Prostate gland (tissue), 2 donors: ENCODE results near the gene ACTN1. TPM values are rescaled to one million over a fixed set of nuclear protein-coding genes. Genes with fewer than 3 reads are reported as not detected.
"Not testable (repeated sequence)": the region's sequence is repeated elsewhere in the genome, so short reads cannot be mapped to it uniquely, and the experiment has no call there.

Experiments used
- DNase-seq: peaks from one replicate; pipeline ENCODE4 v3.0.0-alpha.2; 2019; ENCODE audit warnings: low spot score
- H3K27ac ChIP-seq, 2 donors: fragments of 200-600 bp; sonication (generic); 2 replicates each; pipeline ENCODE4 v1.5.1; 2017 to 2019
- H3K27me3 ChIP-seq: fragments of 200-600 bp; sonication (generic); replicated peaks from 2 replicates; pipeline ENCODE4 v1.5.1; 2019; ENCODE audit not compliant: insufficient read depth
- H3K36me3 ChIP-seq, 2 donors: fragments of 200-600 bp; sonication (generic); 1 replicate in 1 of 2; 2 replicates in 1 of 2; pipeline versions ENCODE4 v1.5.1 to v1.8.1; 2017 to 2019
- H3K4me1 ChIP-seq: fragments of 200-600 bp; sonication (generic); replicated peaks from 2 replicates; pipeline ENCODE4 v1.5.1; 2019
- H3K4me3 ChIP-seq, 2 donors: fragments of 200-600 bp; sonication (generic); 2 replicates each; pipeline ENCODE4 v1.5.1; 2017 to 2019
- H3K9me3 ChIP-seq: fragments of 200-600 bp; sonication (generic); 2 replicates; pipeline ENCODE4 v1.5.1; 2017
- CTCF ChIP-seq, 4 experiments: fragments of 200-600 bp in 2 of 4; fragments of 450-650 bp in 2 of 4; sonication (generic) in 2 of 4; IDR thresholded peaks; 1 replicate in 3 of 4; 2 replicates in 1 of 4; pipeline ENCODE4 v1.5.1; 2016 to 2019; ENCODE audit warnings: antibody characterized with exemption in 4 of 4, mild to moderate bottlenecking in 2 of 4, moderate library complexity in 2 of 4
- POLR2A ChIP-seq: fragments of 450-650 bp; IDR thresholded peaks from one replicate; pipeline ENCODE4 v1.6.1; 2016; ENCODE audit warnings: antibody characterized with exemption, mild to moderate bottlenecking
- POLR2AphosphoS5 ChIP-seq: sonication (generic); formaldehyde crosslinking; IDR thresholded peaks from one replicate; pipeline ENCODE4 v1.6.1; 2017; ENCODE audit warnings: antibody characterized with exemption
- WGBS: methylation state at CpG from one replicate; pipeline ENCODE4 v1.1.5; 2018; 5-methylcytosine and 5-hydroxymethylcytosine counted together
- intact Hi-C: fragments of 100-400 bp; cut with DNase I; formaldehyde crosslinking; loops from one replicate; pipeline ENCODE4 v1.14.2; 2022
- total RNA-seq, 2 donors: library from RNA; depleted of rRNA; stranded (reverse); fragments of >200 nt; gene quantifications; one replicate each; pipeline ENCODE4 v1.1.0, GENCODE V29; 2016

Gene ACTN1
- total RNA-seq, 2 donors from 2014 or later: 197 to 240 TPM

GRCh38 chr14:68853749-68854148 is 125.4 kb downstream of the ACTN1 start:
- H3K36me3 ChIP-seq: no peaks in the 10 kb centered on the region
- H3K27me3 ChIP-seq: no peaks in the 10 kb centered on the region
- no peak overlapping the region for H3K4me3 ChIP-seq
- intact Hi-C loops: no loop called here
- DNase-seq: no peak
- no peaks in the 10 kb centered on the region for H3K9me3 ChIP-seq
- WGBS: 78% methylated on average over 6 of the region's 6 CpGs
- TF ChIP-seq CTCF (IDR thresholded peaks at IDR 0.05) (no peak), POLR2AphosphoS5 (no peak), POLR2A (no peak)
- H3K4me1 ChIP-seq: no peaks in the 10 kb centered on the region
- no peak overlapping the region for H3K27ac ChIP-seq

DNA sequence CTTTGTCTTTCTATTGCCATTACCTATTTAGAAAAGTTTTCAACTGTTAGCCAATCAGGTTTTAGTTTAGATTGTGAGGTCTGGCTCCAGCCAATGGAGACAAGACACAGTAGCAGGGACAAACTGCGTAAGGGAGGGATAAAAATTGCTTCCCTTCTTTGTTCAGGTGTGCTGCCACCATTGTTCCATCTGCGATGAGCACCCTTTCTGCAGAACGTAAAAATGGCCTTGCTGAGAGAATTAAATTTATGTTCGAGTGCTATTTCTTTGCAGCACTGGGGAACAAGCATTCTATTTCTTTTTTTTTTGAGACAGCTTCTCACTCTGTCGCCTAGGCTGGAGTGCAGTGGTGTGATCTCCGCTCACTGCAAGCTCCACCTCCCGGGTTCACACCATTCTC is 126.6 kb downstream of the ACTN1 start:
- DNase-seq, H3K9me3 ChIP-seq: not testable (repeated sequence)
- 92% methylated on average over 7 of the region's 7 CpGs for WGBS

DNA sequence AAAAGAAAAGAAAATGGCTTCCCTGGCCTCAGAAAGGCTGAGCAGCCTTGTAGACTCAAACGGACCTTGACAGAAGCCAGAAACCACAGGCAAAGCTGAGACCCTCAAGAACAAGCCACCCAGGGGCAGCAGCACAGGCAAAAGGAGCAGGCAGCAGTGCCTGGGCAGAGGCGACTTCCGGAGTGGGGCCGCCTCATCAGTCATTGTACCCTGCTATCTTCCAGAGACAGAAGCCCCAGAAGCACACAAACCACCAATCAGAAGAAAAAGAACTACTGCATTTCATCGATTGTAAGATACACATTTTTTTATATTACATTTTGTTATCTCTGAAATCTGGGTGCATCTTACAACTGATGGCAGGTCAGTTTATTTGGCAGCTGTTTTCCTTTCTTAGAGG is 128.0 kb downstream of the ACTN1 start:
- no peak for DNase-seq
- H3K27ac ChIP-seq: no peak overlapping the region
- intact Hi-C loops: no loop called here
- H3K9me3 ChIP-seq: no peaks in the 10 kb centered on the region
- no peaks in the 10 kb centered on the region for H3K36me3 ChIP-seq
- H3K4me3 ChIP-seq: no peak overlapping the region
- TF ChIP-seq POLR2A: no peak
- TF ChIP-seq POLR2AphosphoS5: no peak
- no peak for TF ChIP-seq CTCF (IDR thresholded peaks at IDR 0.05)
- 82% methylated on average over 5 of the region's 5 CpGs for WGBS
- no peaks in the 10 kb centered on the region for H3K27me3 ChIP-seq
- H3K4me1 ChIP-seq: no peaks in the 10 kb centered on the region

More for the DNA sequence above, 126.6 kb downstream of the ACTN1 start:
- H3K4me3 ChIP-seq, H3K36me3 ChIP-seq, H3K27ac ChIP-seq, intact Hi-C loops, H3K4me1 ChIP-seq, H3K27me3 ChIP-seq: not testable (repeated sequence)

GRCh38 chr14:68849416-68849815 is 129.7 kb downstream of the ACTN1 start:
- 89% methylated on average over 3 of the region's 3 CpGs for WGBS

GRCh38 chr14:68848253-68848652 is 130.8 kb downstream of the ACTN1 start:
- TF ChIP-seq POLR2AphosphoS5 (no peak), CTCF (IDR thresholded peaks at IDR 0.05) (no peak), POLR2A (no peak)
- H3K27me3 ChIP-seq: no peaks in the 10 kb centered on the region
- 65% methylated on average over 1 of the region's 1 CpG for WGBS
- H3K9me3 ChIP-seq: no peaks in the 10 kb centered on the region
- DNase-seq: no peak
- H3K4me1 ChIP-seq: no peaks in the 10 kb centered on the region
- no peaks in the 10 kb centered on the region for H3K36me3 ChIP-seq
- intact Hi-C loops: no loop called here
- no peak overlapping the region for H3K27ac ChIP-seq
- H3K4me3 ChIP-seq: no peak overlapping the region

More at GRCh38 chr14:68849416-68849815, 129.7 kb downstream of the ACTN1 start:
- Histone ChIP-seq H3K27me3 (no peaks in the 10 kb centered on the region), H3K9me3 (no peaks in the 10 kb centered on the region), H3K4me3 (no peak overlapping the region), H3K36me3 (no peaks in the 10 kb centered on the region), H3K4me1 (no peaks in the 10 kb centered on the region), H3K27ac (no peak overlapping the region)
- DNase-seq: no peak
- intact Hi-C loops: no loop called here
- TF ChIP-seq POLR2AphosphoS5 (no peak), POLR2A (no peak), CTCF (IDR thresholded peaks at IDR 0.05) (no peak)

- H3K27me3 ChIP-seq, intact Hi-C loops, H3K36me3 ChIP-seq, H3K4me1 ChIP-seq, H3K4me3 ChIP-seq, DNase-seq, H3K9me3 ChIP-seq, H3K27ac ChIP-seq: not testable (repeated sequence)
- 81% methylated on average over 4 of the region's 4 CpGs for WGBS
Observed at GRCh38 chr14:68847640-68848039, 131.5 kb downstream of the ACTN1 start.
